ENCODE measurements around the gene ANGPT4. TPM values are rescaled to one million over a fixed set of nuclear protein-coding genes. Genes with fewer than 3 reads are reported as not detected.
A peak's percentile ranks its signal among the peaks of the same experiment; 100 is the strongest.

The ANGPT4 gene, protein sequence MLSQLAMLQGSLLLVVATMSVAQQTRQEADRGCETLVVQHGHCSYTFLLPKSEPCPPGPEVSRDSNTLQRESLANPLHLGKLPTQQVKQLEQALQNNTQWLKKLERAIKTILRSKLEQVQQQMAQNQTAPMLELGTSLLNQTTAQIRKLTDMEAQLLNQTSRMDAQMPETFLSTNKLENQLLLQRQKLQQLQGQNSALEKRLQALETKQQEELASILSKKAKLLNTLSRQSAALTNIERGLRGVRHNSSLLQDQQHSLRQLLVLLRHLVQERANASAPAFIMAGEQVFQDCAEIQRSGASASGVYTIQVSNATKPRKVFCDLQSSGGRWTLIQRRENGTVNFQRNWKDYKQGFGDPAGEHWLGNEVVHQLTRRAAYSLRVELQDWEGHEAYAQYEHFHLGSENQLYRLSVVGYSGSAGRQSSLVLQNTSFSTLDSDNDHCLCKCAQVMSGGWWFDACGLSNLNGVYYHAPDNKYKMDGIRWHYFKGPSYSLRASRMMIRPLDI
- total RNA-seq: under 1 TPM in 2 of 6 experiments, not detected in 4; 0.04 to 0.12 TPM
- long read RNA-seq: 0 reads

DNA sequence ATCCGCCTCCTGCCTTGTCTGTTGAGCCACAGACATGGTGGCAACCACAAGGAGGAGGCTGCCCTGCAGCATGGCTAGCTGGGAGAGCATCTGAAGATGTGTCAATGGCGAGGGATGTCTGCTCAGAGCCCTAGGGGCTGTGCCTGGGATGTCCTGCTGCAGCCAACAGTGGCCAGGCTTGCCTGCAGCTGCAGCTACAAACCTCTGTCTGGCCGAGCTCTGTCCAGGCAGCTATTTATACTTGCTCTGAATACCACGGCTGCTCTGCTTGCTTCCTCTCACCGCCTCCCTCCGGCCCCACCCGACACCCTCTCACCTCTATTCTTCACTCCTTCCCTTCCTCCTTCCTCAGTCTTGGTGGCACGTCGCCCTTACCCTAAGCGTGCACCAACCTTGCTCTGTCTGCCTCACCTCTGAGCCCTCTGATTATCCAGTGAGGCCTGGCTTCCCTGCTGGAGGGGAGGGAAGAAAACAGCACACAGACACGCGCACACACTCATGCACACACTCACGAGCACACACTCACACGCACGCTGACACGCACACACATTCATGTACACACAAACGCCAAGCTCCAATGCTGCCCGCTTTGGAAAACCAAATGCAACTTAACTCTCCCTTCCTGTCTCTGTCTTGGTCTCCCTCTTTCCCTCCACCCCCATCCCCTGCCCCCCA lies at the start of gene ANGPT4:
TSS of gene ANGPT4 (minus strand) at position 210 of the 675 bp plus-strand sequence. CDS start at position 90, 120 bp downstream.
- DNase-seq: peak in 1 of 3 donors; percentile 27
- Histone ChIP-seq H3K27me3 (no peaks in the 10 kb centered on the region), H3K27ac (no peak within 1 kb of the TSS), H3K4me3 (no peak within 1 kb of the TSS), H3K4me1 (no peaks in the 10 kb centered on the region), H3K9me3 (no peaks in the 10 kb centered on the region), H3K36me3 (no peaks in the 10 kb centered on the region)
- ATAC-seq: no peak
- intact Hi-C loops (cut with DNase I): no loop called here
- TF ChIP-seq, protein P1, sequence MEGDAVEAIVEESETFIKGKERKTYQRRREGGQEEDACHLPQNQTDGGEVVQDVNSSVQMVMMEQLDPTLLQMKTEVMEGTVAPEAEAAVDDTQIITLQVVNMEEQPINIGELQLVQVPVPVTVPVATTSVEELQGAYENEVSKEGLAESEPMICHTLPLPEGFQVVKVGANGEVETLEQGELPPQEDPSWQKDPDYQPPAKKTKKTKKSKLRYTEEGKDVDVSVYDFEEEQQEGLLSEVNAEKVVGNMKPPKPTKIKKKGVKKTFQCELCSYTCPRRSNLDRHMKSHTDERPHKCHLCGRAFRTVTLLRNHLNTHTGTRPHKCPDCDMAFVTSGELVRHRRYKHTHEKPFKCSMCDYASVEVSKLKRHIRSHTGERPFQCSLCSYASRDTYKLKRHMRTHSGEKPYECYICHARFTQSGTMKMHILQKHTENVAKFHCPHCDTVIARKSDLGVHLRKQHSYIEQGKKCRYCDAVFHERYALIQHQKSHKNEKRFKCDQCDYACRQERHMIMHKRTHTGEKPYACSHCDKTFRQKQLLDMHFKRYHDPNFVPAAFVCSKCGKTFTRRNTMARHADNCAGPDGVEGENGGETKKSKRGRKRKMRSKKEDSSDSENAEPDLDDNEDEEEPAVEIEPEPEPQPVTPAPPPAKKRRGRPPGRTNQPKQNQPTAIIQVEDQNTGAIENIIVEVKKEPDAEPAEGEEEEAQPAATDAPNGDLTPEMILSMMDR (IDR thresholded peaks at IDR 0.05): no peak
- TF ChIP-seq POLR2A (IDR thresholded peaks at IDR 0.05): no peak
- WGBS (ENCODE audit: insufficient coverage, low coverage, low lambda C conversion rate, missing lambda C conversion rate): 25% methylated on average over 11 of the region's 18 CpGs

DNA sequence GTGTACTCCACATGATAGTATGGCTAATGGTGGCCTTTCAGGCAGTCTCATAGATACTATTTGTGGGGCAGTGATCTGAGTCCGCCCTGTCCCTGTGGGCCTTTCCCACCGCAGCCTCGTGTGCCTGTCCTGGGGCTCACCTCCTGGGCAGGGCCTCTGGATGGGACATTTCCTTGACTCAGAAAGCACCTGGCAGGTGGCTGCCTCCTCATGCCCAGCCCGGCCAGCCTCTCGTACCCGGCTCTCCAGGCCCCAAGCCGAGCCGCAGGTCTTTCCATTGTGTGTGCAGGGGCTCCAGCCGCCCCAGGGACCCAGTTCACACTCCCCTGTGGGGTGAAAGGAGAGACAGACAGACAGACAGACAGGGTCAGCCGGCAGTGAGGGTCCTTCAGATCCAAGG lies 47.7 kb upstream of the ANGPT4 start:
- TF ChIP-seq, protein P1 (IDR thresholded peaks at IDR 0.05): no peak
- TF ChIP-seq POLR2A (IDR thresholded peaks at IDR 0.05): no peak
- Histone ChIP-seq H3K4me3 (no peak overlapping the region), H3K27me3 (no peaks in the 10 kb centered on the region), H3K4me1 (no peaks in the 10 kb centered on the region), H3K9me3 (no peaks in the 10 kb centered on the region), H3K36me3 (no peaks in the 10 kb centered on the region), H3K27ac (no peak overlapping the region)
- no peak for DNase-seq
- no peak for ATAC-seq
- 86% methylated on average over 1 of the region's 10 CpGs for WGBS (ENCODE audit: insufficient coverage, low coverage, low lambda C conversion rate, missing lambda C conversion rate)
- intact Hi-C loops (cut with DNase I): loop anchor here (10.0 kb wide), 1 partner anchor 241 kb away; the partner anchor contains the start of gene C20orf202 (in 2 of the 2)

DNA sequence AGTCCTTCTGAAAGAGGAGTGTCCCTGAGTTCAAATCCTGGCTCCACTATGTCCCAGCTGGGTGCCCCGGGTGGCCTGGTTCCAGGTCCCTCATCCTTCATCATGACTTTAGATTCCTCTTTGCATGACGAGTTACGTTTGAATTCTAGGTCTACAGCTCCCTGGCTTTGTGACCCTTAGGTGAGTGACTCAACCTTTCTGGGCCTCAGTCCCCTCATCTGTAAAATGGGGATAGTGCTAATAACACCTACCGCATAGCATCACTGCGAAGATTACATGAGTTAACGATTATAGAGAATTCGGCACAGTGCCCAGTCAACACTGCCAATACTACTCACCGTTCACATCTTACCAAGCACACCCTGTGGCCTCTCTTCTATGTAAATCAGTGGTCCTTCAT lies 46.5 kb upstream of the ANGPT4 start:
- no peaks in the 10 kb centered on the region for H3K36me3 ChIP-seq
- H3K27me3 ChIP-seq: no peaks in the 10 kb centered on the region
- no peaks in the 10 kb centered on the region for H3K4me1 ChIP-seq
- ATAC-seq: no peak
- intact Hi-C loops (cut with DNase I): loop anchor here (10.0 kb wide), 1 partner anchor 242 kb away; the partner anchor contains the start of gene C20orf202 (in 2 of the 2)
- H3K27ac ChIP-seq: no peak overlapping the region
- no peak for TF ChIP-seq POLR2A (IDR thresholded peaks at IDR 0.05)
- TF ChIP-seq, protein P1 (IDR thresholded peaks at IDR 0.05): no peak
- no peak for DNase-seq
- H3K9me3 ChIP-seq: no peaks in the 10 kb centered on the region
- 70% methylated on average over 5 of the region's 8 CpGs for WGBS (ENCODE audit: insufficient coverage, low coverage, low lambda C conversion rate, missing lambda C conversion rate)
- H3K4me3 ChIP-seq: no peak overlapping the region

DNA sequence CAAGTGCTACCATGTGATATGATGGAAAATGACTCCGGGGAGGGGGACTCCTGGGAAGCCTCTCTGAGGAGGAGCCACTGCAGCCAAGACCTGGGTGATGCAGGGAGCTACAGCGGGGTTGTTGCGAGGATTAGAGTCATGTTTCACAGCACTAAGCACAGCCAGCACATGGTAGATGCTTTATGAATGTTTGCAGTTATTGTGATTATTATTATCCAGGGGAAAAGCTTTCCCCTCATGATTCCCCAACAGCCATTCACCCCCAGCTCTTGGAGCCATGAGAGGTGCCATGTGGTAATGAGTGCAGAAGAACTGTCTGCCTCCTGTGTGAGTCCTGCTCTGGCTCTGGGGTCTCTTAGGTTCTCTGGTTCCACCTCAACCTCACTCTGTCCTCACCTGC lies 46.1 kb upstream of the ANGPT4 start:
- 72% methylated on average over 3 of the region's 3 CpGs for WGBS (ENCODE audit: insufficient coverage, low coverage, low lambda C conversion rate, missing lambda C conversion rate)
- ATAC-seq (no peak), DNase-seq (no peak)
- H3K9me3 ChIP-seq: no peaks in the 10 kb centered on the region
- H3K4me3 ChIP-seq: no peak overlapping the region
- no peak overlapping the region for H3K27ac ChIP-seq
- H3K4me1 ChIP-seq: no peaks in the 10 kb centered on the region
- intact Hi-C loops (cut with DNase I): loop anchor here (10.0 kb wide), 1 partner anchor 243 kb away; the partner anchor contains the start of gene C20orf202 (in 2 of the 2)
- no peaks in the 10 kb centered on the region for H3K36me3 ChIP-seq
- TF ChIP-seq, protein P1 (IDR thresholded peaks at IDR 0.05): no peak
- no peak for TF ChIP-seq POLR2A (IDR thresholded peaks at IDR 0.05)
- H3K27me3 ChIP-seq: no peaks in the 10 kb centered on the region
